Pancreas (tissue), 10 donors: ENCODE measurements around the gene XKR7. TPM values are rescaled to one million over a fixed set of nuclear protein-coding genes. Genes with fewer than 3 reads are reported as not detected.

Experiments
- ATAC-seq, 4 donors: fragments of 200-7000 bp; cut with Tn5 transposase; one replicate each; pipeline versions ENCODE4 v1.8.0 to v1.9.1; 2020; ENCODE audit warnings: mild to moderate bottlenecking in 4 of 4, moderate library complexity in 4 of 4
- DNase-seq, 6 donors: peaks; one replicate each; pipeline ENCODE4 v3.0.0-alpha.2; 2020
- FAIRE-seq: peaks from 2 replicates; lab custom pipeline; 2012; peaks lifted over from hg19 to GRCh38; lab: Jason Lieb, UNC
- H3K27ac ChIP-seq, 4 donors: fragments of 200-600 bp; sonication (generic); 1 replicate in 3 of 4; 2 replicates in 1 of 4; pipeline versions ENCODE4 v1.5.0 to v1.8.0; 2020
- H3K27me3 ChIP-seq, 4 donors: fragments of 200-600 bp; one replicate each; pipeline ENCODE4 v1.8.0; 2021
- H3K36me3 ChIP-seq, 3 donors: fragments of 200-600 bp; sonication (generic) in 1 of 3; one replicate each; pipeline versions ENCODE4 v1.5.0 to v1.8.0; 2020 to 2021
- H3K4me1 ChIP-seq, 3 donors: fragments of 200-600 bp; one replicate each; pipeline ENCODE4 v1.8.0; 2021
- H3K4me3 ChIP-seq, 4 donors: fragments of 200-600 bp; sonication (generic) in 2 of 4; one replicate each; pipeline versions ENCODE4 v1.5.0 to v1.8.0; 2020 to 2021
- H3K9me3 ChIP-seq, 4 donors: fragments of 200-600 bp; one replicate each; pipeline ENCODE4 v1.8.0; 2021
- WGBS, 2 donors: extraction: QIAGEN DNeasy Blood & Tissue Kit; methylation state at CpG; one replicate each; pipeline ENCODE4 v1.1.7; 2013; 5-methylcytosine and 5-hydroxymethylcytosine counted together
- intact Hi-C, 3 donors: fragments of 100-400 bp; cut with DNase I; formaldehyde crosslinking; loops; one replicate each; pipeline versions ENCODE4 v1.11.1 to v1.14.2; 2022
- polyA plus RNA-seq, 2 donors: library from polyadenylated mRNA; stranded (reverse); fragments of 200-250 nt; gene quantifications; one replicate each; pipeline ENCODE4 v1.2.3, GENCODE V29; 2013
- total RNA-seq, 6 donors: library from RNA; stranded (reverse); fragmentation: NEBNext Ultra II Directional in 4 of 6; extraction: Animal tissue kit (Norgen Biotek cat#: 25700) in 4 of 6; gene quantifications; one replicate each; pipeline versions ENCODE4 v1.2.1 to v1.2.4, GENCODE V29; 2021 to 2023
- TF ChIP-seq, protein P1 (sequence below), 4 donors: fragments of 200-600 bp; sonication (generic) in 3 of 4; IDR thresholded peaks; one replicate each; pipeline versions ENCODE4 v1.5.0 to v1.8.0; 2021; ENCODE audit warnings: antibody characterized with exemption in 4 of 4
- donor health status: healthy with polysubstance abuse.
- donor health status: DM: no; HTN: no; CAD: no; lungs with moderate emphysema.
- donor health status: DM: no; HTN: no; CAD: no.
- donor health status: control.
- donor health status: control.
- donor health status: Bipolar disorder and iron deficiency.
- donor health status: DM: yes; HTN: yes; CAD: no.
- donor health status: DM: no; HTN: no; CAD: no.
- donor health status: DM: no; HTN: no; CAD: no.
- donor health status: DM: yes; HTN: yes; CAD: no.

XKR7 gene
- total and polyA plus RNA-seq, 8 donors = 0.05 to 1.2 (median 0.33) TPM

DNA sequence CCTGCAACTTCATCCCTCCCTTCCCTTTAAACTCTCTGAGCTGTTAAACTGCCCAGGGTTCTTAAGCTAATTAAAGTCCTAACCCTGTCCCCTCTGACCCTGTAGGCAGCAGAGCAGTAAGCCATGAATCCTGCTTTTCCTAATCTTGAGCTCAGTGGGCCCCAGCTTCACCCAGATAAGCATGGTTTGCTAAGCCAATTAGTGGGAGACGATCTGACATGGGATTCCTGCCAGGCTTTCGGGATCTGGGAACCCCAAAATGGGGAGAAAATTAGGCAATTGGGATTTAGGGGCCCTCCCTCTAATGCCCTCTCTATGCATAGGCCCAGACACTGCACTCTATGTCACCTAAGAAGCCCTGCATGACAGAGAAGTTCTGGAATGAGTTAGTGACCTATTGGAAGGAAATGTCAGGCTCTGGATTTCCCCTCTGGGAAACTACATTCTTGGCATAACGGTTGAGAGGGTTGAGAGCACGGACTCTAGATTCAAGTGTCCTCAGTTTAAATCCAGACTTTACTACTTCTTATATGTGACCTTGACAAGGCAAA, 4.6 kb downstream of the XKR7 start:
- Histone ChIP-seq H3K4me1 (no peaks in the 10 kb centered on the region), H3K27me3 (peaks cover 0 to 5% (median 2%) of the 10 kb centered on the region in 4 donors), H3K9me3 (no peaks in the 10 kb centered on the region), H3K4me3 (no peak overlapping the region), H3K36me3 (no peaks in the 10 kb centered on the region), H3K27ac (no peak overlapping the region)
- 21% methylated on average over 4 of the region's 4 CpGs for WGBS, 2 donors
- no peak for ATAC-seq
- DNase-seq = no peak
- intact Hi-C loops = no loop called here
- FAIRE-seq = no peak
- TF ChIP-seq, protein P1, sequence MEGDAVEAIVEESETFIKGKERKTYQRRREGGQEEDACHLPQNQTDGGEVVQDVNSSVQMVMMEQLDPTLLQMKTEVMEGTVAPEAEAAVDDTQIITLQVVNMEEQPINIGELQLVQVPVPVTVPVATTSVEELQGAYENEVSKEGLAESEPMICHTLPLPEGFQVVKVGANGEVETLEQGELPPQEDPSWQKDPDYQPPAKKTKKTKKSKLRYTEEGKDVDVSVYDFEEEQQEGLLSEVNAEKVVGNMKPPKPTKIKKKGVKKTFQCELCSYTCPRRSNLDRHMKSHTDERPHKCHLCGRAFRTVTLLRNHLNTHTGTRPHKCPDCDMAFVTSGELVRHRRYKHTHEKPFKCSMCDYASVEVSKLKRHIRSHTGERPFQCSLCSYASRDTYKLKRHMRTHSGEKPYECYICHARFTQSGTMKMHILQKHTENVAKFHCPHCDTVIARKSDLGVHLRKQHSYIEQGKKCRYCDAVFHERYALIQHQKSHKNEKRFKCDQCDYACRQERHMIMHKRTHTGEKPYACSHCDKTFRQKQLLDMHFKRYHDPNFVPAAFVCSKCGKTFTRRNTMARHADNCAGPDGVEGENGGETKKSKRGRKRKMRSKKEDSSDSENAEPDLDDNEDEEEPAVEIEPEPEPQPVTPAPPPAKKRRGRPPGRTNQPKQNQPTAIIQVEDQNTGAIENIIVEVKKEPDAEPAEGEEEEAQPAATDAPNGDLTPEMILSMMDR (IDR thresholded peaks at IDR 0.05) = no peak

DNA sequence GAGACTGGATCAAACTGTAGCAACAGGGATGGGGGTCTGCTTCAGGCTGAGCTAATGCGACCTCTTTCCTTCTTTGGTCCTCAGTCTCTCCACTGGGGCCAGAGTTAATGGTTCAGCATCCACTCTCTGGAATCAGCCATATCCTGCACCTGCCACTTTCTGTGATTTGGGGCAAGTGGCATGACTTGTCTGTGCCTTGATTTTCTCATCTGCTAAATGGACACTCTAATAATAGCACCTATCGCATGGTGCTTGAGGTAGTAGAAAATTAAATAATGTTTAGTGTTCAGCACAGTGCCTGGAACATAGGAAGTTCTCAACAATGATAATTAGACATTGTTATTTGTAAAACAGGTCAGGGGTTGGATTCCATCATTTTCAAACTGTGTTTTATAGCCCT, 6.3 kb downstream of the XKR7 start:
- H3K36me3 ChIP-seq = no peaks in the 10 kb centered on the region
- no peak overlapping the region for H3K27ac ChIP-seq
- H3K27me3 ChIP-seq = no peaks in the 10 kb centered on the region
- TF ChIP-seq, protein P1 (IDR thresholded peaks at IDR 0.05) = no peak
- ATAC-seq (no peak), DNase-seq (no peak), FAIRE-seq (no peak)
- H3K4me3 ChIP-seq = no peak overlapping the region
- intact Hi-C loops = no loop called here
- 60 to 81% methylated on average over 2 of the region's 2 CpGs for WGBS, 2 donors
- H3K9me3 ChIP-seq = no peaks in the 10 kb centered on the region
- H3K4me1 ChIP-seq = no peaks in the 10 kb centered on the region

DNA sequence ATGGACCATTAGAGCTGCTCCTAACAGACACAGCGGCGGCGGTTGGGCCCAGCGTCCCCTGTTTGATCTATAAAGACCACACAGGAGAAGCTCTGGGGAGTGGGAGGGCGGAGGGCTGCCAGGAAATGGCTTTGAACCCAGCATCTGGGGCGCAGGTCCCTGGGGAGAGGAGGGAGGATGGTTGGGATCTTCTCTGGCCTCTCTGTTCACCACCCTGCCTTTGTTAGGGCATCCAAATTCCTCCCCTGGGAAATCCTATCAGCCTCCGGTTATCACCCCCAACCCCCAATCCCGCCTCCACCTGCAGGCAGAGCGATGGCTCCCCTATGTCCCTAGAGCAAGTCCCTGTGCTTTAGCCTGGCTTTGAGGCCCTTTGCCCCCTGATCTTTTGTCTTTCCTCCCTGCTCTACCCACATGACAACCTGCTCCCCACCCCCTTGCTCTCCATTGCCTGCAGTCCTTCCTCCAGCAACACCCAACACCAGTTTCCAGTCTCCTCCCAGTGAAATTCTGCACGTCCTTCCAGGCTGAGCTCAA, 7.1 kb downstream of the XKR7 start:
- TF ChIP-seq, protein P1 (IDR thresholded peaks at IDR 0.05) = no peak
- H3K4me1 ChIP-seq = no peaks in the 10 kb centered on the region
- no peak for ATAC-seq
- no peaks in the 10 kb centered on the region for H3K9me3 ChIP-seq
- 17 to 26% methylated on average over 9 to 10 of the region's 10 CpGs for WGBS, 2 donors
- H3K27me3 ChIP-seq = no peaks in the 10 kb centered on the region
- H3K4me3 ChIP-seq = no peak overlapping the region
- H3K36me3 ChIP-seq = no peaks in the 10 kb centered on the region
- intact Hi-C loops = no loop called here
- H3K27ac ChIP-seq = no peak overlapping the region
- no peak for FAIRE-seq
- no peak for DNase-seq

DNA sequence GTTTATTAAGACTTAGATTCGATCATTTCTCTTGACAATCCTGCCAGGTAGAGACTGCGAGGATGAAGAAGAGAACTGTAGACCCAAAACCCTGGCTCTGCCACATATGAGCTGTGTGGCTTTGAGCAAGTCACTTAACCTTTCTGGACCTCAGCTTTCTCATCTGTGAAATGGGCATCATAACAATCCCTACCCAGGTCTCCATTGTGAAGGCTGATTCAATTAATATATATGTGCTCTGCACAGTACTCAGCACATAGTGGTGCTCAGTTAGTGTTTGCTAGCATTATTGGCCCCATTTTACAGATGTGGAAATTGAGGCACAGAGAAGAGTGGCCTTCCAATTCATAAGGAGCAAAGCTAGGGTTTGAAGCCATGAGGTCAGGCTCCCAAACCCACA, 7.9 kb downstream of the XKR7 start:
- Histone ChIP-seq H3K4me3 (no peak overlapping the region), H3K4me1 (no peaks in the 10 kb centered on the region), H3K9me3 (no peaks in the 10 kb centered on the region), H3K36me3 (no peaks in the 10 kb centered on the region), H3K27ac (no peak overlapping the region), H3K27me3 (no peaks in the 10 kb centered on the region)
- DNase-seq (no peak), ATAC-seq (no peak), FAIRE-seq (no peak)
- intact Hi-C loops = no loop called here
- TF ChIP-seq, protein P1 (IDR thresholded peaks at IDR 0.05) = no peak
- 52 to 75% methylated on average over 2 of the region's 2 CpGs for WGBS, 2 donors

DNA sequence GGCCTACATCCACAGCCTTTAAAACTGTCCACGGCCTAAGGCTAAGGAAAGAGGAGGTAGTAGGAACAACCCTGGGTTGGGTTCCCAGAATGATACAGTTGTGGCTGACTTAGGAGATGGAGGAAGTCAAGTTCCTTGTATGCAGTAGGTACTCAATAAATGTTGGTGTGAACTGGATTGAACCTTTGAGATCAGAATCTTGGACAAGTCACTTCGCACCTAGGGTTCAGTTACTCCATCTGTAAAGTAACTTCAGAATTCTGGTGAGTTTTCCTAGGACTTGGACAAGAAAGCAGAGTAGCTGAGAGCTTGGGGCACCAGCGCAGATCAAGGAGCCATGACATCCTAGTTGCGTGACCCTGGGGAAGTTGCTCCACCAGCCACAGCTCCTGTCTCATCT, 9.1 kb downstream of the XKR7 start:
- intact Hi-C loops = no loop called here
- Histone ChIP-seq H3K36me3 (no peaks in the 10 kb centered on the region), H3K27ac (no peak overlapping the region), H3K4me3 (no peak overlapping the region), H3K27me3 (no peaks in the 10 kb centered on the region), H3K4me1 (no peaks in the 10 kb centered on the region), H3K9me3 (no peaks in the 10 kb centered on the region)
- no peak for DNase-seq
- TF ChIP-seq, protein P1 (IDR thresholded peaks at IDR 0.05) = no peak
- WGBS, 2 donors = 78 to 88% methylated on average over 4 of the region's 4 CpGs
- ATAC-seq = no peak
- no peak for FAIRE-seq
